HepG2 (cell line): ENCODE measurements around the gene CAMSAP2. TPM values are rescaled to one million over a fixed set of nuclear protein-coding genes. Genes with fewer than 3 reads are reported as not detected.

Experiments
- ATAC-seq: fragments of 200-7000 bp; cut with Tn5 transposase; 3 replicates; pipeline ENCODE4 v1.9.1; 2020; ENCODE audit warnings: mild to moderate bottlenecking, moderate library complexity
- BruUV-seq: library from RNA; stranded (reverse); fragments of 400-500 nt; replicated peaks from 2 replicates; lab custom pipeline; 2021; lab: Mats Ljungman, UMichigan
- CTCF ChIA-PET: fragments of 300-600 bp; formaldehyde crosslinking; extraction: SDS; loops from one replicate; lab custom pipeline; 2021; ENCODE audit warnings: low total read pairs, inconsistent platforms, low intra/inter-chr PET ratio; lab: Yijun Ruan, JAX
- POLR2A ChIA-PET: fragments of 350-600 bp; sonication (Branson Sonifier 250); formaldehyde crosslinking; loops from one replicate; lab custom pipeline; 2020; ENCODE audit warnings: antibody characterized with exemption, inconsistent platforms; lab: Yijun Ruan, JAX
- DNase-seq: peaks from one replicate; pipeline ENCODE4 v3.0.0-alpha.2; 2015; ENCODE audit warnings: low spot score
- FAIRE-seq: peaks from 3 replicates; lab custom pipeline; 2011; peaks lifted over from hg19 to GRCh38; lab: Jason Lieb, UNC
- H2AFZ ChIP-seq: one replicate; pipeline ENCODE4 v1.6.1; 2011; ENCODE audit warnings: low read length, inconsistent platforms
- H3K27ac ChIP-seq: fragments of 300-600 bp; 3 replicates; pipeline ENCODE4 v1.8.0; 2011; ENCODE audit warnings: mixed run types, mild to moderate bottlenecking, mixed read lengths, low read length, inconsistent platforms; ENCODE audit not compliant: insufficient read depth; ENCODE audit errors: extremely low read length
- H3K27me3 ChIP-seq, 2 experiments: fragments of 200-600 bp in 1 of 2; 2 replicates in 1 of 2; 3 replicates in 1 of 2; pipeline versions ENCODE4 v1.6.0 to v1.8.0; 2011; ENCODE audit warnings: low read length in 2 of 2, mild to moderate bottlenecking in 2 of 2, moderate library complexity in 2 of 2, inconsistent platforms in 1 of 2; ENCODE audit not compliant: insufficient read depth in 2 of 2, control insufficient read depth in 1 of 2
- H3K36me3 ChIP-seq, 2 experiments: fragments of 200-600 bp in 1 of 2; replicated peaks in 1 of 2; 2 replicates in 1 of 2; 3 replicates in 1 of 2; pipeline versions ENCODE4 v1.5.1 to v1.8.0; 2011; ENCODE audit warnings: low read length in 2 of 2, inconsistent platforms in 1 of 2; ENCODE audit not compliant: insufficient read depth in 2 of 2, control insufficient read depth in 1 of 2
- H3K4me1 ChIP-seq: 2 replicates; pipeline ENCODE4 v1.5.1; 2012; ENCODE audit warnings: low read length, inconsistent platforms; ENCODE audit not compliant: insufficient read depth
- H3K4me2 ChIP-seq: 2 replicates; pipeline ENCODE4 v1.6.0; 2011; ENCODE audit warnings: low read depth, low read length, inconsistent platforms
- H3K4me3 ChIP-seq, 3 experiments: fragments of 200-600 bp in 1 of 3; sonication (generic), shearing (Covaris generic) in 1 of 3; replicated peaks in 1 of 3; 2 replicates each; pipeline ENCODE4 v1.5.1; 2011 to 2016; ENCODE audit warnings: low read length in 3 of 3, inconsistent platforms in 2 of 3, low read depth in 2 of 3, mild to moderate bottlenecking in 2 of 3, control low read depth in 1 of 3, mixed read lengths in 1 of 3; ENCODE audit not compliant: insufficient read depth in 1 of 3
- H3K79me2 ChIP-seq: one replicate; pipeline ENCODE4 v1.6.1; 2011; ENCODE audit warnings: low read length, inconsistent platforms; ENCODE audit not compliant: insufficient read depth
- H3K9ac ChIP-seq: 2 replicates; pipeline ENCODE4 v1.6.0; 2011; ENCODE audit warnings: mild to moderate bottlenecking, low read depth, low read length, inconsistent platforms; ENCODE audit not compliant: insufficient read depth
- H3K9me3 ChIP-seq: 2 replicates; pipeline ENCODE4 v1.5.1; 2012; ENCODE audit warnings: mild to moderate bottlenecking, low read length
- H4K20me1 ChIP-seq: 2 replicates; pipeline ENCODE4 v1.6.0; 2011; ENCODE audit warnings: inconsistent platforms, mild to moderate bottlenecking, low read length, moderate library complexity; ENCODE audit not compliant: insufficient read depth
- CEBPB ChIP-seq: IDR thresholded peaks from 2 replicates; pipeline ENCODE4 v1.6.1; 2011; ENCODE audit warnings: low read depth, low read length, improper control_type of control experiment, borderline replicate concordance
- JUNB ChIP-seq: sonication (generic); formaldehyde crosslinking; IDR thresholded peaks from 2 replicates; pipeline ENCODE4 v1.8.0; 2022; ENCODE audit warnings: missing genetic modification reagents, mild to moderate bottlenecking, borderline replicate concordance
- KLF13 ChIP-seq: sonication (generic); formaldehyde crosslinking; IDR thresholded peaks from 2 replicates; pipeline ENCODE4 v1.4.0; 2020; ENCODE audit warnings: mild to moderate bottlenecking, missing genetic modification reagents
- MAZ ChIP-seq, 2 experiments: sonication (generic) in 1 of 2; formaldehyde crosslinking in 1 of 2; IDR thresholded peaks; 2 replicates each; pipeline versions ENCODE4 v1.5.0 to v1.6.1; 2012 to 2020; ENCODE audit warnings: low read depth in 2 of 2, mild to moderate bottlenecking in 2 of 2, borderline replicate concordance in 1 of 2, improper control_type of control experiment in 1 of 2, low read length in 1 of 2, missing genetic modification reagents in 1 of 2, moderate library complexity in 1 of 2
- RNF2 ChIP-seq: fragments of 450-650 bp; conservative IDR thresholded peaks from 2 replicates; pipeline ENCODE4 v1.6.1; 2016; ENCODE audit warnings: low read depth
- TOE1 ChIP-seq: sonication (generic); formaldehyde crosslinking; IDR thresholded peaks from 2 replicates; pipeline ENCODE4 v1.4.0; 2020; ENCODE audit warnings: mild to moderate bottlenecking, missing genetic modification reagents
- ZBTB38 ChIP-seq: sonication (generic); formaldehyde crosslinking; IDR thresholded peaks from 2 replicates; pipeline ENCODE4 v1.5.1; 2020; ENCODE audit warnings: mild to moderate bottlenecking, missing genetic modification reagents
- ZBTB7A ChIP-seq: sonication (generic); formaldehyde crosslinking; IDR thresholded peaks from 2 replicates; pipeline ENCODE4 v1.8.0; 2022; ENCODE audit warnings: mild to moderate bottlenecking, missing genetic modification reagents
- ZNF20 ChIP-seq: sonication (generic); formaldehyde crosslinking; IDR thresholded peaks from 2 replicates; pipeline ENCODE4 v1.4.0; 2020; ENCODE audit warnings: mild to moderate bottlenecking, moderate library complexity, missing genetic modification reagents
- ZNF558 ChIP-seq: sonication (generic); formaldehyde crosslinking; IDR thresholded peaks from 2 replicates; pipeline ENCODE4 v1.9.0; 2022; ENCODE audit warnings: mild to moderate bottlenecking, missing genetic modification reagents, borderline replicate concordance
- WGBS: methylation state at CpG from one replicate; pipeline ENCODE4 v1.1.6; 2017; ENCODE audit warnings: low lambda C conversion rate; 5-methylcytosine and 5-hydroxymethylcytosine counted together
- in situ Hi-C: cut with HindIII; loops from 2 replicates; pipeline ENCODE4 v1.10.0; 2017; ENCODE audit warnings: low pct_unique_long_range_greater_than_20kb; ENCODE audit not compliant: extremely low pct_ligation_motif_present
- intact Hi-C: fragments of 100-400 bp; cut with micrococcal nuclease; formaldehyde crosslinking; loops from one replicate; pipeline ENCODE4 v1.10.0; 2022; ENCODE audit not compliant: unreplicated experiment
- polyA plus RNA-seq, 8 experiments: library from polyadenylated mRNA; depleted of rRNA in 3 of 8; stranded (reverse) in 7 of 8; unstranded in 1 of 8; fragments of >200 nt; fragmentation: Illumina TruSeq in 4 of 8; extraction: Trizol in 4 of 8; gene quantifications; 2 replicates each; pipeline versions ENCODE4 v1.2.1 to v1.2.3, GENCODE V29; 2011 to 2016; ENCODE audit warnings: low read depth in 4 of 8, missing spikeins in 1 of 8, mixed read lengths in 1 of 8; ENCODE audit not compliant: insufficient read depth in 1 of 8
- total RNA-seq, 5 experiments: library from RNA; depleted of rRNA; stranded (reverse); fragments of >200 nt; fragmentation: Illumina TruSeq; extraction: Trizol; gene quantifications; 2 replicates each; pipeline ENCODE4 v1.2.3, GENCODE V29; 2016; ENCODE audit warnings: low read depth in 1 of 5
- TF ChIP-seq, protein P1 (sequence below): sonication (generic); formaldehyde crosslinking; IDR thresholded peaks from 2 replicates; pipeline ENCODE4 v1.5.0; 2020; ENCODE audit warnings: mild to moderate bottlenecking, missing genetic modification reagents
- TF ChIP-seq, protein P2 (sequence below): IDR thresholded peaks from 2 replicates; pipeline ENCODE4 v1.6.1; 2016; ENCODE audit warnings: low read depth
- TF ChIP-seq, protein P3 (sequence below): sonication (generic); formaldehyde crosslinking; IDR thresholded peaks from 2 replicates; pipeline ENCODE4 v1.5.0; 2020; ENCODE audit warnings: missing genetic modification reagents, mild to moderate bottlenecking, borderline replicate concordance
- TF ChIP-seq, protein P4 (sequence below): sonication (generic); formaldehyde crosslinking; IDR thresholded peaks from 2 replicates; pipeline ENCODE4 v1.5.1; 2020; ENCODE audit warnings: mild to moderate bottlenecking, moderate library complexity, missing genetic modification reagents

The CAMSAP2 gene
- total and polyA plus RNA-seq, 2 of the 13 experiments (the other 11 are each of a cell fraction or from before 2014, with no cell fraction given): 3.4 to 8.2 TPM

DNA sequence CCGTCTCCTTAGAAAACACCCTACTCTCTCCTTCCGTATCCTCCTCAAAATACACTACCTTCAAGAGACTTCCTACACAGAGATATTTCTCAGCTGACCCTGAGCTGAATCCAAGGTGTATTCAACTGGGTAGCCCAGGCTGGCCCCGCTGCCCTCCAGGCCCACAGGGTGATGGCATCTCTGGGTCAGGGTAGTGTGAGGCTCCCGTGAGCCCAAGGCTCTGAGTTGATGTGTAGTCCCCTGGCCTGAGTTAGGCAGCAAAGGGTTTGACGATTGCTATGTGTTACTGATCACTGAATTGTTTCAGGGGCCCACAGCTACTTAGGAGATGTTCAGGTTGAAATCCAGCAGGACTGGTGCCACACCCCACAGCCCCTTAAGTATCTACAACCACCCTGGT lies 162.7 kb downstream of the CAMSAP2 start (continued):
- TF ChIP-seq, protein P1, sequence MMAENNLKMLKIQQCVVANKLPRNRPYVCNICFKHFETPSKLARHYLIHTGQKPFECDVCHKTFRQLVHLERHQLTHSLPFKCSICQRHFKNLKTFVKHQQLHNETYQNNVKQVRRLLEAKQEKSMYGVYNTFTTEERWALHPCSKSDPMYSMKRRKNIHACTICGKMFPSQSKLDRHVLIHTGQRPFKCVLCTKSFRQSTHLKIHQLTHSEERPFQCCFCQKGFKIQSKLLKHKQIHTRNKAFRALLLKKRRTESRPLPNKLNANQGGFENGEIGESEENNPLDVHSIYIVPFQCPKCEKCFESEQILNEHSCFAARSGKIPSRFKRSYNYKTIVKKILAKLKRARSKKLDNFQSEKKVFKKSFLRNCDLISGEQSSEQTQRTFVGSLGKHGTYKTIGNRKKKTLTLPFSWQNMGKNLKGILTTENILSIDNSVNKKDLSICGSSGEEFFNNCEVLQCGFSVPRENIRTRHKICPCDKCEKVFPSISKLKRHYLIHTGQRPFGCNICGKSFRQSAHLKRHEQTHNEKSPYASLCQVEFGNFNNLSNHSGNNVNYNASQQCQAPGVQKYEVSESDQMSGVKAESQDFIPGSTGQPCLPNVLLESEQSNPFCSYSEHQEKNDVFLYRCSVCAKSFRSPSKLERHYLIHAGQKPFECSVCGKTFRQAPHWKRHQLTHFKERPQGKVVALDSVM (CRISPR knock-in tag): no peak
- no peak for TF ChIP-seq KLF13 (CRISPR knock-in tag)
- TF ChIP-seq, protein P2, sequence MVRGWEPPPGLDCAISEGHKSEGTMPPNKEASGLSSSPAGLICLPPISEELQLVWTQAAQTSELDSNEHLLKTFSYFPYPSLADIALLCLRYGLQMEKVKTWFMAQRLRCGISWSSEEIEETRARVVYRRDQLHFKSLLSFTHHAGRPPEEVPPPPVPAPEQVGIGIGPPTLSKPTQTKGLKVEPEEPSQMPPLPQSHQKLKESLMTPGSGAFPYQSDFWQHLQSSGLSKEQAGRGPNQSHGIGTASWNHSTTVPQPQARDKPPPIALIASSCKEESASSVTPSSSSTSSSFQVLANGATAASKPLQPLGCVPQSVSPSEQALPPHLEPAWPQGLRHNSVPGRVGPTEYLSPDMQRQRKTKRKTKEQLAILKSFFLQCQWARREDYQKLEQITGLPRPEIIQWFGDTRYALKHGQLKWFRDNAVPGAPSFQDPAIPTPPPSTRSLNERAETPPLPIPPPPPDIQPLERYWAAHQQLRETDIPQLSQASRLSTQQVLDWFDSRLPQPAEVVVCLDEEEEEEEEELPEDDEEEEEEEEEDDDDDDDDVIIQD (CRISPR knock-in tag): no peak
- TF ChIP-seq, all 625 proteins: peak for 0

DNA sequence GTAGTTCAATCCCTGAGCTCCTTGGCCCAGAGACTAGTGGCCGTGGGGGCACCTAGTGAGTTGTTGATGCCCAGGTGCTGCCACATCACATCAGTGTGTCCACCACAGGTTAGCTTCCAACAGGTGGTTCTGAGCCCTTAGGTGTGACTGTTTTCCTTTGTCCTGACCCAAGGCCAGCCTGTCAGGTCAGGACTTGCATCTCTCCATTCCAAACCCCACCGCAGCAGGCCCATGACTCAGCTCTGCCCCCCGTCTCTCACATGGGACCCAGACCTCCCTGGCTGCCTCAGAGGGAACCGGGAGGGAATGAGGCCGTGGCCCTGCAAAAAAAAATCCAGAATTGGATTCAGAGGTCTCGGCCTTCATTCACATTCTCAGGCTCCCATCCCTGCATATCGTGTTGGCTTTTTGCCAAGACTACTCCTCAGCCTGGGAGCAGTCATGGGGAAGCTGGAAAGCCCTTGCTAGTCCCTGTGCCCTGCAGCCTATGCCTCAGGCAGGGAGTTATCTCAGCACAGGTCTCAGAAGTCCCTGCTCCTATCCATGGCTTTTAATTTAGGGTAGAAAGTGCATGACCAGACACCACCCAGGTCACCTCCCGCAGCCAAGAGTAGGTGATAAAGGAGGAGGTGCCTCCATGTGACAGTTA lies 163.2 kb downstream of the CAMSAP2 start:
- TF ChIP-seq ZNF558 (CRISPR knock-in tag): no peak
- TF ChIP-seq, protein P3, sequence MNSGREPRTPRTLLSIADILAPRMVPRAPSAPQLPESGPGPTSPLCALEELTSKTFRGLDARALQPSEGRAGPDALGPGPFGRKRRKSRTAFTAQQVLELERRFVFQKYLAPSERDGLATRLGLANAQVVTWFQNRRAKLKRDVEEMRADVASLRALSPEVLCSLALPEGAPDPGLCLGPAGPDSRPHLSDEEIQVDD: no peak
- TF ChIP-seq JUNB (CRISPR knock-in tag): no peak
- TF ChIP-seq, protein P4, sequence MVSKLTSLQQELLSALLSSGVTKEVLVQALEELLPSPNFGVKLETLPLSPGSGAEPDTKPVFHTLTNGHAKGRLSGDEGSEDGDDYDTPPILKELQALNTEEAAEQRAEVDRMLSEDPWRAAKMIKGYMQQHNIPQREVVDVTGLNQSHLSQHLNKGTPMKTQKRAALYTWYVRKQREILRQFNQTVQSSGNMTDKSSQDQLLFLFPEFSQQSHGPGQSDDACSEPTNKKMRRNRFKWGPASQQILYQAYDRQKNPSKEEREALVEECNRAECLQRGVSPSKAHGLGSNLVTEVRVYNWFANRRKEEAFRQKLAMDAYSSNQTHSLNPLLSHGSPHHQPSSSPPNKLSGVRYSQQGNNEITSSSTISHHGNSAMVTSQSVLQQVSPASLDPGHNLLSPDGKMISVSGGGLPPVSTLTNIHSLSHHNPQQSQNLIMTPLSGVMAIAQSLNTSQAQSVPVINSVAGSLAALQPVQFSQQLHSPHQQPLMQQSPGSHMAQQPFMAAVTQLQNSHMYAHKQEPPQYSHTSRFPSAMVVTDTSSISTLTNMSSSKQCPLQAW (CRISPR knock-in tag): no peak
- TF ChIP-seq MAZ (IDR thresholded peaks at IDR 0.05; ENCODE audit: borderline replicate concordance, low read depth, low read length): no peak
- no peak for TF ChIP-seq MAZ (CRISPR knock-in tag; IDR thresholded peaks at IDR 0.05; ENCODE audit: low read depth)
- no peak for TF ChIP-seq RNF2
- TF ChIP-seq ZNF20 (CRISPR knock-in tag): no peak
- no peak for TF ChIP-seq CEBPB
- no peak for TF ChIP-seq ZBTB7A (CRISPR knock-in tag)
- TF ChIP-seq TOE1 (CRISPR knock-in tag): no peak
- TF ChIP-seq ZBTB38: no peak
- H4K20me1 ChIP-seq: no peaks in the 10 kb centered on the region
- intact Hi-C loops (no loop called here), in situ Hi-C loops (no loop called here)
- H2AFZ ChIP-seq: no peak overlapping the region
- H3K27me3 ChIP-seq: no peaks in the 10 kb centered on the region
- peaks cover 64% of the 10 kb centered on the region for H3K4me1 ChIP-seq
- no peak overlapping the region for H3K4me2 ChIP-seq
- DNase-seq (no peak), FAIRE-seq (no peak), ATAC-seq (no peak)
- H3K79me2 ChIP-seq: peaks cover 3% of the 10 kb centered on the region
- no peak overlapping the region for H3K4me3 ChIP-seq
- WGBS: 96% methylated on average over 7 of the region's 8 CpGs
- peaks cover 6 to 27% of the 10 kb centered on the region in 2 experiments for H3K36me3 ChIP-seq
- no peak overlapping the region for H3K27ac ChIP-seq
- H3K9ac ChIP-seq: no peak overlapping the region
- ChIA-PET CTCF (no interaction called here), POLR2A (interaction anchor here (1.0 to 1.1 kb wide), 3 partner anchors 11 to 22 kb away, joined by 3 to 7 read pairs (median 5); no protein-coding TSS in a partner anchor)
- no TSS peak for BruUV-seq
- no peaks in the 10 kb centered on the region for H3K9me3 ChIP-seq
